K562 (cell line): Measurements from ENCODE around the gene SKIDA1. TPM values are rescaled to one million over a fixed set of nuclear protein-coding genes. Genes with fewer than 3 reads are reported as not detected.

Source experiments
- ATAC-seq: fragments of 200-7000 bp; cut with Tn5 transposase; 3 replicates; pipeline ENCODE4 v1.9.1; 2020; ENCODE audit warnings: moderate library complexity
- BruUV-seq: library from RNA; stranded (reverse); fragments of 400-500 nt; replicated peaks from 2 replicates; lab custom pipeline; 2021; lab: Mats Ljungman, UMichigan
- CTCF ChIA-PET: fragments of 300-600 bp; formaldehyde crosslinking; extraction: SDS; loops from one replicate; lab custom pipeline; 2021; ENCODE audit warnings: low intra/inter-chr PET ratio; lab: Yijun Ruan, JAX
- POLR2A ChIA-PET: fragments of 300-600, 350-650 bp; sonication (Branson Sonifier 250); formaldehyde crosslinking; extraction: SDS; loops from one replicate; lab custom pipeline; 2021; ENCODE audit warnings: antibody characterized with exemption, inconsistent platforms; lab: Yijun Ruan, JAX
- DNase-seq, 4 experiments: peaks; one replicate each; pipeline versions ENCODE4 v3.0.0 to v3.0.0-alpha.2; 2011 to 2018; ENCODE audit warnings: low spot score in 3 of 4, mixed read lengths in 3 of 4; ENCODE audit errors: extremely low read depth in 1 of 4
- FAIRE-seq: peaks from 2 replicates; lab custom pipeline; 2011; peaks lifted over from hg19 to GRCh38; lab: Jason Lieb, UNC
- H2AFZ ChIP-seq: 2 replicates; pipeline ENCODE4 v1.6.0; 2011; ENCODE audit warnings: low read depth, low read length, control low read depth, inconsistent platforms
- H3K27ac ChIP-seq: fragments of 200-600 bp; 3 replicates; pipeline ENCODE4 v1.8.0; 2011; ENCODE audit warnings: low read depth, mild to moderate bottlenecking, control low read depth, inconsistent platforms, low read length, moderate library complexity, mixed read lengths; ENCODE audit errors: extremely low read depth
- H3K27me3 ChIP-seq, 2 experiments: fragments of 300-600 bp in 1 of 2; 2 replicates in 1 of 2; 3 replicates in 1 of 2; pipeline versions ENCODE4 v1.6.0 to v1.8.0; 2011; ENCODE audit warnings: inconsistent platforms in 2 of 2, low read length in 2 of 2, mild to moderate bottlenecking in 1 of 2, mixed read lengths in 1 of 2, moderate library complexity in 1 of 2; ENCODE audit not compliant: control insufficient read depth in 2 of 2, insufficient read depth in 2 of 2
- H3K36me3 ChIP-seq: fragments of 300-600 bp; 3 replicates; pipeline ENCODE4 v1.8.0; 2011; ENCODE audit warnings: mild to moderate bottlenecking, low read length, inconsistent platforms; ENCODE audit not compliant: control insufficient read depth, insufficient read depth
- H3K4me1 ChIP-seq, 2 experiments: fragments of 200-600 bp in 1 of 2; replicated peaks in 1 of 2; 2 replicates in 1 of 2; 3 replicates in 1 of 2; pipeline versions ENCODE4 v1.5.1 to v1.8.0; 2011; ENCODE audit warnings: inconsistent platforms in 2 of 2, low read length in 2 of 2, mild to moderate bottlenecking in 1 of 2, mixed read lengths in 1 of 2, moderate library complexity in 1 of 2; ENCODE audit not compliant: control insufficient read depth in 2 of 2, insufficient read depth in 2 of 2
- H3K4me2 ChIP-seq: 2 replicates; pipeline ENCODE4 v1.6.1; 2011; ENCODE audit warnings: low read length, control low read depth, inconsistent platforms, mixed read lengths; ENCODE audit not compliant: insufficient read depth
- H3K4me3 ChIP-seq: fragments of 200-600 bp; sonication (generic), shearing (Covaris generic); 2 replicates; pipeline ENCODE4 v1.5.1; 2016; ENCODE audit warnings: control low read depth, inconsistent platforms
- H3K79me2 ChIP-seq: fragments of 200-600 bp; 3 replicates; pipeline ENCODE4 v1.8.0; 2011; ENCODE audit warnings: low read length, inconsistent platforms; ENCODE audit not compliant: control insufficient read depth, insufficient read depth
- H3K9ac ChIP-seq, 2 experiments: 2 replicates each; pipeline versions ENCODE4 v1.6.0 to v1.6.1; 2011; ENCODE audit warnings: low read depth in 2 of 2, low read length in 2 of 2, control low read depth in 1 of 2, inconsistent platforms in 1 of 2, mild to moderate bottlenecking in 1 of 2, mixed read lengths in 1 of 2; ENCODE audit not compliant: insufficient read depth in 1 of 2
- H3K9me1 ChIP-seq: one replicate; pipeline ENCODE4 v1.6.0; 2011; ENCODE audit warnings: inconsistent platforms, mild to moderate bottlenecking, low read length, moderate library complexity; ENCODE audit not compliant: control insufficient read depth, insufficient read depth
- H3K9me3 ChIP-seq: replicated peaks from 2 replicates; pipeline ENCODE4 v1.5.1; 2011; ENCODE audit warnings: low read depth, low read length, inconsistent platforms; ENCODE audit not compliant: control insufficient read depth, insufficient read depth
- H4K20me1 ChIP-seq: replicated peaks from 2 replicates; pipeline ENCODE4 v1.6.1; 2011; ENCODE audit warnings: low read length, inconsistent platforms, mixed read lengths; ENCODE audit not compliant: control insufficient read depth, insufficient read depth
- CUX1 ChIP-seq: fragments of 200-800 bp; sonication (Bioruptor generic); IDR thresholded peaks from 2 replicates; pipeline ENCODE4 v1.6.1; 2016; ENCODE audit warnings: missing genetic modification characterization, missing compliant biosample characterization
- ZFPM2 ChIP-seq: fragments of 250-450 bp; sonication (Bioruptor Pico); IDR thresholded peaks from 2 replicates; pipeline ENCODE4 v1.5.1; 2022; ENCODE audit warnings: mild to moderate bottlenecking
- WGBS: fragments of 100-300 bp; shearing (Covaris generic); methylation state at CpG from one replicate; pipeline ENCODE4 v1.1.6; 2016; ENCODE audit warnings: low coverage, mixed read lengths; ENCODE audit not compliant: insufficient coverage; ENCODE audit errors: missing lambda C conversion rate; 5-methylcytosine and 5-hydroxymethylcytosine counted together
- in situ Hi-C: fragments of 300-500 bp; cut with MboI; formaldehyde crosslinking; loops from 4 replicates; pipeline ENCODE4 v1.15.0; 2018; ENCODE audit warnings: inconsistent platforms, mixed read lengths
- intact Hi-C: fragments of 100-400 bp; cut with micrococcal nuclease; formaldehyde crosslinking; loops from 2 replicates; pipeline ENCODE4 v1.14.2; 2022
- polyA plus RNA-seq, 8 experiments: library from polyadenylated mRNA; depleted of rRNA in 4 of 8; stranded (reverse) in 5 of 8; unstranded in 3 of 8; fragments of >200 nt; fragmentation: Nextera tagmentation in 2 of 8; fragmentation: Illumina TruSeq in 1 of 8; extraction: Ambion mirVana in 2 of 8; extraction: Trizol in 1 of 8; gene quantifications; 2 replicates each; pipeline versions ENCODE4 v1.2.1 to v1.2.3, GENCODE V29; 2011 to 2014; ENCODE audit warnings: inconsistent platforms in 1 of 8, missing spikeins in 1 of 8
- total RNA-seq, 7 experiments: library from RNA; depleted of rRNA in 6 of 7; stranded (reverse); fragments of >200 nt in 6 of 7; fragmentation: Illumina TruSeq in 2 of 7; extraction: Trizol in 2 of 7; gene quantifications; 2 replicates each; pipeline versions ENCODE4 v1.2.1 to v1.2.3, GENCODE V29; 2011 to 2021; ENCODE audit warnings: low replicate concordance in 1 of 7

Gene SKIDA1
- total and polyA plus RNA-seq, 9 of the 15 experiments (the other 6 are each of a cell fraction or from before 2014, with no cell fraction given): 0.05 to 1.1 (median 0.42) TPM

- no peak for ATAC-seq
- CTCF ChIA-PET: no interaction called here
- in situ Hi-C loops: loop anchor here (25.0 kb wide), 1 partner anchor 447 kb away; no protein-coding TSS in a partner anchor
Measured at GRCh38 chr10:21490028-21490710, 35.3 kb downstream of the SKIDA1 start.

More at GRCh38 chr10:21490028-21490710, 35.3 kb downstream of the SKIDA1 start:
- no peaks in the 10 kb centered on the region for H4K20me1 ChIP-seq
- H3K9me3 ChIP-seq: no peaks in the 10 kb centered on the region; the same call in 1 of the 2 replicates
- DNase-seq (no peak), FAIRE-seq (no peak)
- POLR2A ChIA-PET: interaction anchor here (0.7 to 1.0 kb wide), 3 partner anchors 25 to 242 kb away, joined by 3 read pairs; no protein-coding TSS in a partner anchor
- H3K9ac ChIP-seq: no peak overlapping the region
- H3K79me2 ChIP-seq: no peaks in the 10 kb centered on the region
- no peaks in the 10 kb centered on the region for H3K27me3 ChIP-seq
- H2AFZ ChIP-seq: no peak overlapping the region
- H3K4me1 ChIP-seq: peaks cover 0 to 11% of the 10 kb centered on the region in 2 experiments; a peak in 2 of 5 replicates
- H3K27ac ChIP-seq: no peak overlapping the region
- BruUV-seq: no TSS peak
- no peak overlapping the region for H3K4me2 ChIP-seq
- intact Hi-C loops: loop anchor here (5.0 to 10.0 kb wide), 2 partner anchors 115 to 213 kb away; no protein-coding TSS in a partner anchor
- H3K9me1 ChIP-seq: no peaks in the 10 kb centered on the region
- TF ChIP-seq ZFPM2 (CRISPR knock-in tag) (no peak), CUX1 (CRISPR knock-in tag) (peak; percentile 92)
- 52% methylated on average over 4 of the region's 4 CpGs for WGBS
- H3K4me3 ChIP-seq: no peak overlapping the region
- H3K36me3 ChIP-seq: no peaks in the 10 kb centered on the region
